HG03025 (cell line): ENCODE results near the gene SPO11.

Experiments used
- ATAC-seq: cut with Tn5 transposase; IDR thresholded peaks from one replicate; pipeline ENCODE4 v1.9.1; 2021; ENCODE audit warnings: mild to moderate bottlenecking, moderate library complexity; ENCODE audit not compliant: unreplicated experiment, low FRiP score

Gene SPO11, protein sequence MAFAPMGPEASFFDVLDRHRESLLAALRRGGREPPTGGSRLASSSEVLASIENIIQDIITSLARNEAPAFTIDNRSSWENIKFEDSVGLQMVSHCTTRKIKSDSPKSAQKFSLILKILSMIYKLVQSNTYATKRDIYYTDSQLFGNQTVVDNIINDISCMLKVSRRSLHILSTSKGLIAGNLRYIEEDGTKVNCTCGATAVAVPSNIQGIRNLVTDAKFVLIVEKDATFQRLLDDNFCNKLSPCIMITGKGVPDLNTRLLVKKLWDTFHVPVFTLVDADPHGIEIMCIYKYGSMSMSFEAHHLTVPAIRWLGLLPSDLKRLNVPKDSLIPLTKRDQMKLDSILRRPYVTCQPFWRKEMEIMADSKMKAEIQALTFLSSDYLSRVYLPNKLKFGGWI

DNA sequence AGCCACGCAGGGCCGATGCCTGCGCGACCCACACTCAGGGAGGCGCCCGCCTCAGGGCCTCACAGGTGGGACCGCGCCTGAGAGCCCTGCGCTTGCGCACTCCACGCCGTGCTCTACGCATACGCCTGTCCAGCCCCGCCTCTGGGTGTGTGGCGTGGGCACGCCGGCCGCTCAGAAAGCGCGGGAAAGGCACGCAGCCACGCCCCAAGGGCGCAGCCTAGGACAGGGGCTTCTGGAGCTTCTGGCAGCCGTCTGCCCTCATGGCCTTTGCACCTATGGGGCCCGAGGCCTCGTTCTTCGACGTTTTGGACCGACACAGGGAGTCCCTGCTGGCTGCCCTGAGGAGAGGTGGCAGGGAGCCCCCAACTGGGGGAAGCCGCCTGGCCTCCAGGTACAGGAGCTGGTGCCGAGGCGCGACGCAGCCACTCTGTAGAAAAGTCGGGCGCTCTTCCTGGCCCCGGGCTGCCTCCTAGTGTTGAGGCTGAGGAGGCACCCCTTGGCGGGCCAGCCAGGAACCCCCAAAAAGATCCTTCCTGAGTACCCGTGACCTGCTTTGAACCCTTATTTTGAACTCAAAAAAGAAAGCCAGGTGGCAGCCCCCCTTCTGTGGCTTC is at the start of gene SPO11:
Gene SPO11, plus strand, starts transcription at position 196 of the 614 bp plus-strand sequence. Its CDS starts 65 bp downstream, at position 261.
- no peak for ATAC-seq

- ATAC-seq = no peak
Observed at GRCh38 chr20:57280221-57280620, 49.4 kb upstream of the SPO11 start.

- ATAC-seq = no peak
Observed at GRCh38 chr20:57281900-57282299, 47.7 kb upstream of the SPO11 start.

DNA sequence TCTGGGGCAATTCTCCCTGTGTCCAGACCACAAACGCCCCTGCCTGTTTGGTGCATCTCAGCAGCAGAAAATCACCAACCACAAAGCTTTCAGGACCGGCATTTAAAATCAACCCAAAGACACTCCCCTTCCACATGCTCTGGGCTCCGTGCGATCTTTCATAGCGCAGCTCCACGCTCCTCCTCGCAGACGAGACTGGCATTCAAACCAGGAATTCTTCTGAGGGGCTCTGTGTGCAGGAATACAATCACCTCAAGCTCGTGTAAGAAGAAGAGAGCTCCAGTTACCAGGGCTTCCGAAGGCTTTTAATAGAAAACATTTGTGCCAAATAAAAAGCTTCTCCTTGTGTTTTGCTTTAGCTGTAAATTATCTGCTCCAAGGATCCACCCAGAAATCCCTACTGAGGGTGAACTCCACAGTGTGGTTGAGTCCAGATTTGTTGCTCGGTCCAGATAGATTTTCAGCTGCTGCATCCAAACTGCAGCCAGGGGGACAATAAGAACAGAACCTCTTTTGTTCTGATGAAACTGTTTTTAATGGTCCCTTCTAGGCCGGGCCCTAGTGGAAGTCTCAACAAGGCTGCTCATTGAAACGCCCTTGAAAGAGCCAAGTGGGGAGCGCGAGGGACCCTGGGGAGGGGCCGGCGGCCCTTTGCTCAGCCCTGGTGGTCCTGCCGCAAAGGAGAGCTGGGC is 46.8 kb upstream of the SPO11 start:
- ATAC-seq = no peak

DNA sequence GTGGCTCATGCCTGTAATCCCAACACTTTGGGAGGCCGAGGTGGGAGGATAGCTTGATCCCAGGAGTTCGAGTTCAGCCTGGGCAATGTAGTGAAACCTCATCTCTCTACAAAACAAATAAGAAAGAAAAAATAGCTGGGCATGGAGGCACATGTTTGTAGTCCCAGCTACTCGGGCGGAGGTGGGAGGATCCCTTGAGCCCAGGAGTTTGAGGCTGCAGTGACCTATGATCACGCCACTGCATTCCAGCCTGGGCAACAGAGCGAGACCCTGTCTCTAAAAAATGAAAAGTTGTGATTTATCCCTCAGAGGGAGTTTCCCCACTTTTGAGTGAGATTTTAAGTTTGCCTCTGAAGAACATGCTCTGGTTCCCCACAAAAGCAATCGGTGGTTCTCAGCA is 45.7 kb upstream of the SPO11 start:
- no peak for ATAC-seq

GRCh38 chr20:57287007-57287880 is 42.4 kb upstream of the SPO11 start:
- ATAC-seq = no peak

GRCh38 chr20:57287901-57288300 is 41.7 kb upstream of the SPO11 start:
- no peak for ATAC-seq

- no peak for ATAC-seq
Observed at GRCh38 chr20:57288651-57289277, 40.8 kb upstream of the SPO11 start.

- no peak for ATAC-seq
Observed at GRCh38 chr20:57289391-57290177, 40.0 kb upstream of the SPO11 start.

DNA sequence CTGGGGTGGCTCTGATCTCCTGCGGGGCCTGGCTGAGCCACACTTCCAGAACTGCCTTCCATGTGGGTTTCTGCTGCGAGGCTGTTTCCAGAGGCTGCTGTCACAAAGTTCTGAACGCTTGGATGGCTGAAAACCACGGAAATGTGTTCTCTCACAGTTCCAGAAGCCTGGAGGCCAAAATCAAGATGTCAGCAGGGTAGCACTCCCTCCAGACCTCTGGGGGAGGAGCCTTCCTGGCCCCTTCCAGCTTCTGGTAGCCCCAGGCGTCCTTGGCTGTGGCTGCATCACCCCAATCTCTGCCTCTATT is 39.5 kb upstream of the SPO11 start:
- no peak for ATAC-seq

GRCh38 chr20:57291003-57291402 is 38.6 kb upstream of the SPO11 start:
- ATAC-seq = no peak

DNA sequence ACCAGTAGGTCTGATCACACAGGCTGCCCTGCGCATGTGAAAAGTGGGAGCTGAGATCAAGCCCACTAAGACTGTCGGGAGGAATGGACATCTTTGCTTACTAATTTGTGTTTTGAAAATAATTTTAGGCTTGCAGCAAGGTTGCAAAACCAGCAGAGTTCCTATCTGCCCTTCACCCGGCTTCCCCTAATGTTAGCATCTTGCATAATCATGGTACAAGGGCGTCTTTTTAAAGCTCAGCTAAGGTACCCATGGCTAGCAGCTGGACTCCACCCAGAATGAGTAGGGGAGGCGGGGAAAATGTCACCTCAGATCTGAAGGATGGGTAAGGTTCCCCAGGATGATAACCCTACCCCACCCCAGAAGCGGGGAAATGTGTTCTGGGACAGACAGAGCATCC is 37.9 kb upstream of the SPO11 start:
- no peak for ATAC-seq

- no peak for ATAC-seq
Observed at GRCh38 chr20:57292611-57293010, 37.0 kb upstream of the SPO11 start.

DNA sequence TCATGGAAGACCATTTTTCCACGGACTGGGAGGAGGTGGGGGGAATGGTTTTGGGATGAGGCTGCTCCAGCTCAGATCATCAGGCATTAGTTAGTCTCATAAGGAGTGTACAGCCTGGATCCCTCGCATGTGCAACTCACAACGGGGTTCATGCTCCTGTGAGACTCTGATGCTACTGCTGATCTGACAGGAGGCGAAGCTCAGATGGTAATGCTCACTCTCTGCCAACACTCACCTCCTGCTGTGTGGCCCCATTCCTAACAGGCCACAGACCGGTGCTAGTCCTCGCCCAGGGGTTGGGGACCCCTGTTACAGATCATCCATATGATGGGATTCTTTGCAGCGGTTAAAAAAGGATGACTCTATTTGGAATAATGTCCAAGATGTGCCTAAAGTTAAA is 35.6 kb upstream of the SPO11 start:
- no peak for ATAC-seq

DNA sequence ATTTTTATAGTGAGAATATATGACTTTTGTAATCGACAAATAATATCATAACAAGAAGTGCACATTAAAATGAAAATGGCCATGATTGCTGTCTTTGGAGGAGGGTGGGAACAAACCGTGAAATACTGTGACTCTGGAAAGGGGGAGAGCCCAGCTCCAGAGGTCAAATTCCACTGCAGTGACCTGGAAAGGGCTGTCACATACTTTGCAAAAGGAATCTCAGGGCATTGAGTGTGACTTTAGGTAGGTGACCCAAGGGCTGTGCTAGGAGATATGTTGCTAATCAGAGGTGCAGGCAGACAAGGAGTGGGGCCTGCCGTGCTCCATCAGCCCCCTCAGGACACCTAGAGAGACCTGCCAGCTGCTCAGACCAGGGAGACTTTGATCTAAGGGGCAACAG is 35.1 kb upstream of the SPO11 start:
- ATAC-seq = no peak

- no peak for ATAC-seq
Observed at GRCh38 chr20:57298457-57298856, 31.1 kb upstream of the SPO11 start.

DNA sequence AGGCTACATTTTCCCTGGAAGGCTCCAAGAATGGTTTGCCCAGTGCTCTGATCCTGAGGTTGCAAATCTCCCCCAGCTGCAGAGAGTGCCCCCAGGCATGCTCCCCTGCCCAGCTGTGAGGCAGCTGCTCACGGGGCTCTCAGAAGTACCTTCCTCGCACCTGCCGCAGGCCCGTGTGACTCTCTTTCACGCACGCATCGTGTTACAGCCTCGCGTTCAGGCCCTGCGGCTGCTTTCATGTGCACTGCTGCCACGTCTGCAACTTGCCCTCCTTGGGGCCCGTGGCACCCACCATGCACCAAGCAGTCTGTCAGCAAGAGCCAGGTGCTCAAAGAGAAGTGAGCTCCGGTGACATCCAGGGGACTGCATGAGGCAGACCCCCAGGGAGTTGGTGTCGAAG is 28.6 kb upstream of the SPO11 start:
- ATAC-seq = no peak

DNA sequence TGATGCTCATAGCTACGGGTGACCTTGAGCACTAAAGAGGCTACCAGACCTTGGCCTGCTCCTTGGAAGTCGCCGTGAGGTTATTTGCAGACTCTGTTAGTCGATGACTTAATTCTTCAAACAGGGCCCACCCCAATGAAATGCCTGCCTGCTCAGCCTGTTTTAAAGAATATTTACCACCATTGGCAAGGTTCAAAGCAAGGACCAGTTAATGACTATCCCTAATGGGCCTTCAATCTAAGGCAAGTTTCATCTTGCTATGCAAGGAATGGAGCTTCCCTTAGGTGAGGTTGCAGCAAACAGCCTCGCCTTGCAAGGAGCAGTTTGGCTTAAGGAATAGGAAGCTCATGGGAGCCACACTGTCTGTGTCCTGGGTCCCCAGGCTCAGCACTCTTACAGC is 22.9 kb upstream of the SPO11 start:
- no peak for ATAC-seq

DNA sequence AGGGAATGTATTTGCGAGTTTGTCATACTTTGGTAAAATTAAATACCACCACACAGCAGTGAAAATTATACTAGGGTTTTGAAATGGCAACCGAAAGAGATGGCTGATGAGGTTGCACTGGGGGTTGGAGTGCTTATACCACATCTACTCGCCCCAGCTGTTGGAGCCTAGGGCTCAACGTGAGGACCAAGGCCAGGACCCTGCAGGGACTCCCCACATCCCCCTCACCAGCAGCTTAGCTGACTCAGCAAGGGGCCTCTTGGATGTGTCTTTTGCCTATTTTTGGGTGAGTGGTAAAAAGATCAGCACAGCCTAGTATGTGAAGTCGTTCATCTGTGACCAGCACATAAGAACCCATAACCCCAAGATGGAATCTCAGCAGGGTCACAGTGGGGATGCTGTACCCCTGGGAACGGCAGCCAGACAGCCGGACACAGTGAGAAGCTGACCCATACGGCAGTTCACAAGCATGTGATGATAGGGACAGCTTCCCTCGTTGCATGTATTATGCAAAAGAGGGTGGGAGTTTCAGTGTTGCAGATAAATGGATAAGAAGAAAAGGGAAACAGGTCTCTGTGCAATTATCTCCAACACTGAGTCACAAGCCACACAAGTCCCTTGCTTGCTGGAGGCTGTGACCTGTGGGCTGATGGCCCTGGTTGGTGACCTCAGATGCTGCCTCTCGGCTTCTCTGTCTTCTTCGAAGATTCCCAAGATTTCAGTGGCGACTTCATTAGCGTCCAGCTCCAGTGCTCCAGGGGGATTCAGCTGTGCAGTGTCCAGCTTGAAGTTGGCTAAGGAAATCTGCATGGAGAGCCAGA is 20.9 kb upstream of the SPO11 start:
- no peak for ATAC-seq
